Osteoblast (primary cell): ENCODE measurements around the gene PTPRN2. TPM values are rescaled to one million over a fixed set of nuclear protein-coding genes. Genes with fewer than 3 reads are reported as not detected.

ENCODE experiments used
- DNase-seq: peaks from one replicate; pipeline ENCODE4 v3.0.0; 2011; ENCODE audit warnings: low spot score, mixed read lengths; ENCODE audit not compliant: insufficient read length; ENCODE audit errors: missing footprints
- H2AFZ ChIP-seq: 2 replicates; pipeline ENCODE4 v1.6.0; 2011; ENCODE audit warnings: mild to moderate bottlenecking, low read length
- H3K27ac ChIP-seq: 2 replicates; pipeline ENCODE4 v1.5.1; 2011; ENCODE audit warnings: mild to moderate bottlenecking, low read depth, low read length, moderate library complexity
- H3K27me3 ChIP-seq: 2 replicates; pipeline ENCODE4 v1.6.0; 2012; ENCODE audit warnings: mild to moderate bottlenecking, control low read depth, inconsistent platforms, low read length, moderate library complexity; ENCODE audit not compliant: insufficient read depth
- H3K36me3 ChIP-seq: 2 replicates; pipeline ENCODE4 v1.5.1; 2011; ENCODE audit warnings: mild to moderate bottlenecking, low read length, control low read depth, moderate library complexity; ENCODE audit not compliant: insufficient read depth
- H3K4me1 ChIP-seq: 2 replicates; pipeline ENCODE4 v1.5.1; 2011; ENCODE audit warnings: mild to moderate bottlenecking, low read length, control low read depth, moderate library complexity; ENCODE audit not compliant: insufficient read depth
- H3K4me2 ChIP-seq: 2 replicates; pipeline ENCODE4 v1.6.0; 2011; ENCODE audit warnings: mild to moderate bottlenecking, low read length; ENCODE audit not compliant: insufficient read depth
- H3K4me3 ChIP-seq: fragments of 200-600 bp; sonication (generic); 3 replicates; pipeline ENCODE4 v1.5.1; 2012; ENCODE audit warnings: mild to moderate bottlenecking, low read length, inconsistent platforms; ENCODE audit not compliant: insufficient read depth
- H3K79me2 ChIP-seq: 2 replicates; pipeline ENCODE4 v1.6.0; 2012; ENCODE audit warnings: mild to moderate bottlenecking, low read length, control low read depth, inconsistent platforms; ENCODE audit not compliant: insufficient read depth
- H3K9me3 ChIP-seq: 2 replicates; pipeline ENCODE4 v1.5.1; 2011; ENCODE audit warnings: low read depth, low read length, control low read depth
- H4K20me1 ChIP-seq: 2 replicates; pipeline ENCODE4 v1.6.0; 2012; ENCODE audit warnings: mild to moderate bottlenecking, low read length, control low read depth; ENCODE audit not compliant: insufficient read depth
- total RNA-seq: library from RNA; depleted of rRNA; stranded (reverse); fragments of >200 nt; gene quantifications from 2 replicates; pipeline ENCODE4 v1.2.3, GENCODE V29; 2012
- TF ChIP-seq, protein P1 (sequence below): IDR thresholded peaks from 2 replicates; pipeline ENCODE4 v1.5.1; 2011; ENCODE audit warnings: mild to moderate bottlenecking, low read depth, low read length, moderate library complexity; ENCODE audit errors: extremely low read depth

Gene PTPRN2
- total RNA-seq, 1 donor, result 0.36 TPM

DNA sequence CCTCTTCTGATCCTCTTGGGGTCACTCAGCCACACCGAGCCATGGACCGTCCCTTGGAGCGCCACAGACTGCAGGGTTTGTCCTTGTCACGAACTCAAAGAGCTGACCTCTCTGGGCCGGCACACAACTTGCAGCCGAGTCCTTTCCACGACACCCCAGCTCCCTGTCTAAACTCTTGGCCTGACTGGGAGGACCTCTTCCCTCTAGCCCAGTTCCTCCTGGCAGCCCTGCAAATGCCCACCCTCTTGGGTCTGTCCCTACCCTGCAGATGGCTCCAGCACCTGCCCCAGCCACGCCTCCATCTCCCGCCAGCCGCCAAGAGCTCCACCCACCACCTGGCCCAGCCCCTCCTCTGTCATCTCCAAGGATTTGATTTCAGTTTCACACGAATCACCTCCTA is 911.6 kb downstream of the PTPRN2 start:
- Histone ChIP-seq H3K27me3 (no peaks in the 10 kb centered on the region), H3K79me2 (no peaks in the 10 kb centered on the region), H2AFZ (no peak overlapping the region), H3K9me3 (no peaks in the 10 kb centered on the region), H4K20me1 (no peaks in the 10 kb centered on the region), H3K4me3 (no peak overlapping the region), H3K4me1 (no peaks in the 10 kb centered on the region), H3K4me2 (no peak overlapping the region), H3K36me3 (no peaks in the 10 kb centered on the region), H3K27ac (no peak overlapping the region)
- no peak for DNase-seq
- TF ChIP-seq, protein P1, sequence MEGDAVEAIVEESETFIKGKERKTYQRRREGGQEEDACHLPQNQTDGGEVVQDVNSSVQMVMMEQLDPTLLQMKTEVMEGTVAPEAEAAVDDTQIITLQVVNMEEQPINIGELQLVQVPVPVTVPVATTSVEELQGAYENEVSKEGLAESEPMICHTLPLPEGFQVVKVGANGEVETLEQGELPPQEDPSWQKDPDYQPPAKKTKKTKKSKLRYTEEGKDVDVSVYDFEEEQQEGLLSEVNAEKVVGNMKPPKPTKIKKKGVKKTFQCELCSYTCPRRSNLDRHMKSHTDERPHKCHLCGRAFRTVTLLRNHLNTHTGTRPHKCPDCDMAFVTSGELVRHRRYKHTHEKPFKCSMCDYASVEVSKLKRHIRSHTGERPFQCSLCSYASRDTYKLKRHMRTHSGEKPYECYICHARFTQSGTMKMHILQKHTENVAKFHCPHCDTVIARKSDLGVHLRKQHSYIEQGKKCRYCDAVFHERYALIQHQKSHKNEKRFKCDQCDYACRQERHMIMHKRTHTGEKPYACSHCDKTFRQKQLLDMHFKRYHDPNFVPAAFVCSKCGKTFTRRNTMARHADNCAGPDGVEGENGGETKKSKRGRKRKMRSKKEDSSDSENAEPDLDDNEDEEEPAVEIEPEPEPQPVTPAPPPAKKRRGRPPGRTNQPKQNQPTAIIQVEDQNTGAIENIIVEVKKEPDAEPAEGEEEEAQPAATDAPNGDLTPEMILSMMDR, result no peak

DNA sequence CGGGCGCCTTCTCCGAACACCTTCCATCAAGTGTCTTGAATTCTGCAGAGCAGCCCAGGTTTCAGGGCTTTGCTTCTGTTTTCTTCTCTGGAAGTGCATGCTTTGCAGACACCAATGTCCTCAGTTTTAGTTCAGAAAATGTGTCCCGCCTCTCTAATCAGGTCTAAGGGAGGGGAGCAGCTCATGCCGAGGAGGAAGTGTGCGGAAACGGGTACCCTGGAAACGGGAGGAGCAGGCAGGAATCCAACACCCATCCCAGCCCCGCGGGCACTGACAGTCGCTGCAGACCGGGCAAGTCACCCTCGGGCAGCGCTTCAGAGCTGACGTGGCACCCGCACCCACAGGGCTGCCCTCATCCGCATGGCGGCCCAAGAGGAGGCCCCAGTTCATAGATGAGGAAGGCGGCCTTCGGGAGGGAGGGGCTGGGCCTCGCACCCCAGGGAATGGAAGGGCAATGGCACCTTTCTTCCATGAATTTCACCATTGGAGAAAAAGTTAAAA is 912.1 kb downstream of the PTPRN2 start:
- Histone ChIP-seq H3K36me3 (no peaks in the 10 kb centered on the region), H3K4me3 (no peak overlapping the region), H3K9me3 (no peaks in the 10 kb centered on the region), H3K4me1 (no peaks in the 10 kb centered on the region), H2AFZ (no peak overlapping the region), H3K27me3 (no peaks in the 10 kb centered on the region), H3K79me2 (no peaks in the 10 kb centered on the region), H4K20me1 (no peaks in the 10 kb centered on the region), H3K27ac (no peak overlapping the region), H3K4me2 (no peak overlapping the region)
- no peak for DNase-seq
- TF ChIP-seq, protein P1, result no peak

DNA sequence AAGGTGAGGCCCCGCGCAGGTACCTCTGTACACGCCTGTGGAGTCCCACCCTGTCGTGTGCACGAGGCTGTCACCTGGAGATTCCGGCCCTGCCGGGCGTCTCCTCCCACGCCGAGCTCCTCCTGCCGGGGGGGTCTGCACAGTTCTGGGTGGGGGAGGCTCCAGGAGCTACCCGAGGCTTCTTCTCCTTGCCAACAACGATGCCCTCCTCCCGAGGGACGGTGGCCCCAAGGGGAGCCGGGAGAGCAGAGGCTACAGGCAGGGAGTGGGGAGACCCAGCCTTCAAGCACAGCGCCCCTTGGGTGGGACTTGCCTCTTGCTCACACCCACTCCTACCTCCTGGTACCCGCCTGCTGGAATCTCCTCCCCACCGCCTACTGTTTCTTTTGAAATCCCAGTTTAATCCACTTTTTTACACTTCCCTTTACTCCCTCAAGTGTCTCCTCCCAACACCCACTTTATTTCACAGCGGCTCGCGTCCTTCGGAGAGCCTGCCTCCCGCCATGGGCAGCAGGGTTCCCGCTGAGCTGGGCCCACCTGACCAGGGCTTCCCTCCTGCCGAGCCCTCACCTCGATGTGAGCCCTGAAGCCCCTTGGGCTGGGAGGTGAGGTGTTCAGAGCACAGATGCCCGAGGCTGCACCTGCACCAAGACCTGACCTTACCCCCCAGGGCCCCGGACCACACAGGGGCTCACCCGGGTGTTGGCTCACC is 912.8 kb downstream of the PTPRN2 start:
- Histone ChIP-seq H4K20me1 (no peaks in the 10 kb centered on the region), H2AFZ (no peak overlapping the region), H3K4me3 (no peak overlapping the region), H3K4me1 (no peaks in the 10 kb centered on the region), H3K27ac (no peak overlapping the region), H3K4me2 (no peak overlapping the region), H3K9me3 (no peaks in the 10 kb centered on the region), H3K36me3 (no peaks in the 10 kb centered on the region), H3K79me2 (no peaks in the 10 kb centered on the region), H3K27me3 (no peaks in the 10 kb centered on the region)
- TF ChIP-seq, protein P1, result no peak
- DNase-seq, result no peak

- TF ChIP-seq, protein P1, result no peak
- no peak overlapping the region for H3K4me3 ChIP-seq
- DNase-seq, result no peak
- no peaks in the 10 kb centered on the region for H3K36me3 ChIP-seq
- no peaks in the 10 kb centered on the region for H3K4me1 ChIP-seq
- H3K4me2 ChIP-seq, result no peak overlapping the region
- H3K79me2 ChIP-seq, result no peaks in the 10 kb centered on the region
- no peaks in the 10 kb centered on the region for H4K20me1 ChIP-seq
- H3K9me3 ChIP-seq, result no peaks in the 10 kb centered on the region
- no peaks in the 10 kb centered on the region for H3K27me3 ChIP-seq
- H2AFZ ChIP-seq, result no peak overlapping the region
- no peak overlapping the region for H3K27ac ChIP-seq
Measured at GRCh38 chr7:157674027-157674714, 913.5 kb downstream of the PTPRN2 start.
